ENCODE data around the gene GPLD1.

DNA sequence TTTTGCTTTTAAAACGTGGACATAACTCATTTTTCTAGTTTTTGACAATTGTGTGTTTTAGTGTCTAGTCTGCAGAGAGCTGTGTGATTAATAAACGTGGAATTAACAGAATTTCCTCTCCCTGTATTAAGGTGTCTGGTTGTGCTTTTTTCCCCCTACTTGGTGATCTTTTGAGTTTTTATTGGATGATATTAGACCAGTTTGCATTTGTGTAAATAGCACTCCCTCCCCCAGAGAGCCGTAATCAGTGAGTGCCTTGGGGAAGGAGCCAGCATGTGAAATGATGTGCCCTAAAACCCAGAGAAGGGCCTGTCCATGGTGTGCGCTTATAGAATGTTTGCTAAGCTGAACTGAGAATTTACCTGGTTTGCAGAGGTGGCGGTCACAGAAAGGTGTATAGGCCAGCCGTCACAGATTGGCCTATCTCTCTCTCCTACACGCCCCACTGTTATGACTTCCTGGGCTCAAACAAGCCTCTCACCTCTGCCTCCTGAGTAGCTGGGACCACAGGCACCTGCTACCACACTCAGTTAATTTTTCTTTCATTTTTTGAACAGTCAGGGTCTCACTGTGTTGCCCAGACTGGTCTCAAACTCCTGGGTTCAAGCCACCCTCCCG, 47.8 kb upstream of the GPLD1 start:
- TF ChIP-seq, protein P1, sequence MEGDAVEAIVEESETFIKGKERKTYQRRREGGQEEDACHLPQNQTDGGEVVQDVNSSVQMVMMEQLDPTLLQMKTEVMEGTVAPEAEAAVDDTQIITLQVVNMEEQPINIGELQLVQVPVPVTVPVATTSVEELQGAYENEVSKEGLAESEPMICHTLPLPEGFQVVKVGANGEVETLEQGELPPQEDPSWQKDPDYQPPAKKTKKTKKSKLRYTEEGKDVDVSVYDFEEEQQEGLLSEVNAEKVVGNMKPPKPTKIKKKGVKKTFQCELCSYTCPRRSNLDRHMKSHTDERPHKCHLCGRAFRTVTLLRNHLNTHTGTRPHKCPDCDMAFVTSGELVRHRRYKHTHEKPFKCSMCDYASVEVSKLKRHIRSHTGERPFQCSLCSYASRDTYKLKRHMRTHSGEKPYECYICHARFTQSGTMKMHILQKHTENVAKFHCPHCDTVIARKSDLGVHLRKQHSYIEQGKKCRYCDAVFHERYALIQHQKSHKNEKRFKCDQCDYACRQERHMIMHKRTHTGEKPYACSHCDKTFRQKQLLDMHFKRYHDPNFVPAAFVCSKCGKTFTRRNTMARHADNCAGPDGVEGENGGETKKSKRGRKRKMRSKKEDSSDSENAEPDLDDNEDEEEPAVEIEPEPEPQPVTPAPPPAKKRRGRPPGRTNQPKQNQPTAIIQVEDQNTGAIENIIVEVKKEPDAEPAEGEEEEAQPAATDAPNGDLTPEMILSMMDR (IDR thresholded peaks at IDR 0.05): no peak
- no peak for TF ChIP-seq POLR2A (IDR thresholded peaks at IDR 0.05)
